Stimulated activated CD8-positive, alpha-beta memory T cell treated with anti-CD3 and anti-CD28 coated beads, Interleukin-4, amount 100 ng/mL, for 4 hours (primary cell): Measurements from ENCODE around the gene PHAF1.

ENCODE experiments used
- DNase-seq, 2 donors: peaks; one replicate each; pipeline ENCODE4 v3.0.0-alpha.2; 2020; ENCODE audit warnings: low read depth in 2 of 2, low spot score in 1 of 2

PHAF1 gene

GRCh38 chr16:67192781-67193361 is 83.1 kb downstream of the PHAF1 start:
- DNase-seq, result no peak

- DNase-seq, result no peak
Measured at GRCh38 chr16:67193536-67193935, 83.8 kb downstream of the PHAF1 start.

DNA sequence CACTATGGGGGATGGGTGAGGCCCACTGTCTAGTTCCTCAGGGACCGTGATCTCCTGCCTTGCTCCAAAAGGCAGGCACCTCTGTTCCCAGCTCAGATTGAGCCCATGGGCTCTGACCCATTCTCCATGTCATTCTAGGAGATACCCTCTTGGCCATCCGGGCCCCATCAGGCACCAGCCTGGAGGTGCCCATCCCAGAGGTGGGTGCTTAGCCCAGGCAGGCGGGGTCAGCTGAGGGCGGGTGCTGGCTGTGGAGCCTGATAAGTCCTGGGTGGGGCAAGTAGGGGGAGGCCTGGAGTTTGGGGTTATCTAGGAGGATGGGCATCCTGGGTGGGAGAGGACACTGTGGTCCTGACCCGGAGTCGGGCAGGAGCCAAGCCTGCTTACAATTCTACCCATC is 84.5 kb downstream of the PHAF1 start:
- DNase-seq, result no peak

DNA sequence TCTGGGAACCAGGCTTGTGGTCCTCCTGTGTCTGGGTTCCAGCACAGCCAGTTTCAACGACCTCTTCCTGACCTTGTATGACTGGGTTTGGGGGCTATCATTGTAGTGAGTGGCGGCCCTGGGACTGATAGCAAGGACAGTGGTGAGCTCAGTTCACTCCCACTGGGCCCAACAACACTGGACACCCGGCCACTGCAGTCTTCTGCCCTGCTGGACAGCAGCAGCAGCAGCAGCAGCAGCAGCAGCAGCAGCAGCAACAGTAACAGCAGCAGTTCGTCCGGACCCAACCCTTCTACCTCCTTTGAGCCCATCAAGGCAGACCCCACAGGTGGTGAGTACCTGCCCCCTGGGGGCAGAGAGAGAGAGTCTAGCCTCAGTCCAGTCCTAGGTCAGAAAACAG is 85.9 kb downstream of the PHAF1 start:
- no peak for DNase-seq

- DNase-seq, result no peak
Measured at GRCh38 chr16:67196881-67197280, 87.1 kb downstream of the PHAF1 start.

DNA sequence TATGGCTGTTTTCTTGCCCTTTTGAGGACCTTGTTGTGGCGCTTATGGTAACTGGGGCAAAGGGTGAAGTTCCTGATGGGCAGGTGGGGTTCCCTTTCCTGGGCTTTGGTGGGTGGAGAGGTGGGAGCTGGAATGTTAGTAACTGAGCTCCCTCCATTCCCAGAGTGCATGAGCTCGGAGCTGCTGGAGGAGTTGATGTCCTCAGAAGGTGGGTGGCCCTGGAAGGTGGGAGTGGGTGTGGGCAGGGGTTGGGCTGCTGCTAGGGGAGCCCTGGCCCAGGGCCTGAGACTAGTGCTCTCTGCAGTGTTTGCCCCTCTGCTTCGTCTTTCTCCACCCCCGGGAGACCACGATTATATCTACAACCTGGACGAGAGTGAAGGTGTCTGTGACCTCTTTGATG is 88.0 kb downstream of the PHAF1 start:
- DNase-seq, result no peak
